K562 (cell line): ENCODE data around the gene FAM131C. TPM values are rescaled to one million over a fixed set of nuclear protein-coding genes. Genes with fewer than 3 reads are reported as not detected.

Source experiments
- BCOR ChIP-seq: fragments of 450-650 bp; IDR thresholded peaks from 2 replicates; pipeline ENCODE4 v1.6.1; 2016
- CHD7 ChIP-seq: fragments of 200-600 bp; sonication (generic); IDR thresholded peaks from one replicate; pipeline ENCODE4 v1.6.1; 2012; ENCODE audit warnings: mild to moderate bottlenecking, low read depth, low read length, inconsistent platforms
- HDAC2 ChIP-seq: fragments of 450-650 bp; IDR thresholded peaks from 2 replicates; pipeline ENCODE4 v1.6.1; 2016; ENCODE audit warnings: mild to moderate bottlenecking
- KLF6 ChIP-seq: fragments of 250-450 bp; sonication (Bioruptor Pico); IDR thresholded peaks from 2 replicates; pipeline ENCODE4 v1.4.0; 2020; ENCODE audit warnings: mild to moderate bottlenecking, moderate library complexity, borderline replicate concordance
- MEF2D ChIP-seq: conservative IDR thresholded peaks from 2 replicates; pipeline ENCODE4 v1.6.1; 2016; ENCODE audit warnings: low read depth, missing genetic modification characterization, missing compliant biosample characterization
- NFE2 ChIP-seq: IDR thresholded peaks from 2 replicates; pipeline ENCODE4 v1.6.1; 2014; ENCODE audit warnings: antibody characterized with exemption, low read depth
- NR2C2 ChIP-seq, 2 experiments: fragments of 200-800 bp in 1 of 2; sonication (Bioruptor generic) in 1 of 2; sonication (generic) in 1 of 2; formaldehyde crosslinking in 1 of 2; IDR thresholded peaks; 2 replicates each; pipeline versions ENCODE4 v1.6.1 to v1.8.0; 2016 to 2022; ENCODE audit warnings: mild to moderate bottlenecking in 1 of 2, missing compliant biosample characterization in 1 of 2, missing genetic modification characterization in 1 of 2, missing genetic modification reagents in 1 of 2
- STAG1 ChIP-seq: sonication (generic); formaldehyde crosslinking; IDR thresholded peaks from 2 replicates; pipeline ENCODE4 v1.5.0; 2020; ENCODE audit warnings: missing genetic modification reagents, borderline replicate concordance
- YY1 ChIP-seq, 3 experiments: IDR thresholded peaks; 2 replicates each; pipeline ENCODE4 v1.6.1; 2011; ENCODE audit warnings: low read length in 2 of 3, mild to moderate bottlenecking in 2 of 3, moderate library complexity in 2 of 3, borderline replicate concordance in 1 of 3, control low read depth in 1 of 3, low read depth in 1 of 3; ENCODE audit not compliant: insufficient read depth in 3 of 3, insufficient replicate concordance in 2 of 3, control insufficient read depth in 1 of 3, insufficient read length in 1 of 3; ENCODE audit errors: extremely low read depth in 1 of 3
- polyA plus RNA-seq, 8 experiments: library from polyadenylated mRNA; depleted of rRNA in 4 of 8; stranded (reverse) in 5 of 8; unstranded in 3 of 8; fragments of >200 nt; fragmentation: Nextera tagmentation in 2 of 8; fragmentation: Illumina TruSeq in 1 of 8; extraction: Ambion mirVana in 2 of 8; extraction: Trizol in 1 of 8; gene quantifications; 2 replicates each; pipeline versions ENCODE4 v1.2.1 to v1.2.3, GENCODE V29; 2011 to 2014; ENCODE audit warnings: inconsistent platforms in 1 of 8, missing spikeins in 1 of 8
- total RNA-seq, 7 experiments: library from RNA; depleted of rRNA in 6 of 7; stranded (reverse); fragments of >200 nt in 6 of 7; fragmentation: Illumina TruSeq in 2 of 7; extraction: Trizol in 2 of 7; gene quantifications; 2 replicates each; pipeline versions ENCODE4 v1.2.1 to v1.2.3, GENCODE V29; 2011 to 2021; ENCODE audit warnings: low replicate concordance in 1 of 7
- TF ChIP-seq, protein P1 (sequence below), 2 experiments: fragments of 450-650 bp in 1 of 2; sonication (generic) in 1 of 2; formaldehyde crosslinking in 1 of 2; IDR thresholded peaks in 1 of 2; conservative IDR thresholded peaks in 1 of 2; 2 replicates each; pipeline versions ENCODE4 v1.6.1 to v1.8.1; 2016 to 2023; ENCODE audit warnings: mild to moderate bottlenecking in 2 of 2, moderate library complexity in 2 of 2, inconsistent platforms in 1 of 2, missing genetic modification reagents in 1 of 2
- TF ChIP-seq, protein P2 (sequence below): fragments of 200-800 bp; sonication (Bioruptor generic); IDR thresholded peaks from 2 replicates; pipeline ENCODE4 v1.6.1; 2017; ENCODE audit warnings: missing genetic modification characterization, missing compliant biosample characterization

FAM131C gene
- total and polyA plus RNA-seq, 9 of the 15 experiments (the other 6 are each of a cell fraction or from before 2014, with no cell fraction given): 0.10 to 0.29 (median 0.16) TPM; not detected in 6

GRCh38 chr1:16013220-16013907 is 60.1 kb downstream of the FAM131C start (continued):
- no peak for TF ChIP-seq CHD7
- TF ChIP-seq KLF6 (CRISPR knock-in tag): 0 out of 2 replicates have a peak, but pooled peaks have one; percentile 31
- peak; percentile 89 for TF ChIP-seq HDAC2
- peak; percentile 96 for TF ChIP-seq BCOR
- peak in 1 of 3 experiments; percentile 9 for TF ChIP-seq YY1 (IDR thresholded peaks at IDR 0.05; ENCODE audit: borderline replicate concordance in 1 of 3, control insufficient read depth in 1 of 3, extremely low read depth in 1 of 3, insufficient read depth in 3 of 3, insufficient read length in 1 of 3, insufficient replicate concordance in 2 of 3, low read depth in 1 of 3, low read length in 2 of 3)
- TF ChIP-seq NFE2: peak; percentile 48; the same call in 1 of the 2 replicates
- TF ChIP-seq, protein P1, sequence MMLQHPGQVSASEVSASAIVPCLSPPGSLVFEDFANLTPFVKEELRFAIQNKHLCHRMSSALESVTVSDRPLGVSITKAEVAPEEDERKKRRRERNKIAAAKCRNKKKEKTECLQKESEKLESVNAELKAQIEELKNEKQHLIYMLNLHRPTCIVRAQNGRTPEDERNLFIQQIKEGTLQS (IDR thresholded peaks at IDR 0.05): peak; percentile 97
- TF ChIP-seq, protein P1 (CRISPR knock-in tag; conservative IDR thresholded peaks at IDR 0.05): peak; percentile 95
- no peak for TF ChIP-seq STAG1 (CRISPR knock-in tag)
- no peak for TF ChIP-seq NR2C2 (CRISPR knock-in tag; IDR thresholded peaks at IDR 0.05)
- TF ChIP-seq NR2C2 (tag; IDR thresholded peaks at IDR 0.05): peak; percentile 61; the same call in 1 of the 2 replicates
- TF ChIP-seq, protein P2, sequence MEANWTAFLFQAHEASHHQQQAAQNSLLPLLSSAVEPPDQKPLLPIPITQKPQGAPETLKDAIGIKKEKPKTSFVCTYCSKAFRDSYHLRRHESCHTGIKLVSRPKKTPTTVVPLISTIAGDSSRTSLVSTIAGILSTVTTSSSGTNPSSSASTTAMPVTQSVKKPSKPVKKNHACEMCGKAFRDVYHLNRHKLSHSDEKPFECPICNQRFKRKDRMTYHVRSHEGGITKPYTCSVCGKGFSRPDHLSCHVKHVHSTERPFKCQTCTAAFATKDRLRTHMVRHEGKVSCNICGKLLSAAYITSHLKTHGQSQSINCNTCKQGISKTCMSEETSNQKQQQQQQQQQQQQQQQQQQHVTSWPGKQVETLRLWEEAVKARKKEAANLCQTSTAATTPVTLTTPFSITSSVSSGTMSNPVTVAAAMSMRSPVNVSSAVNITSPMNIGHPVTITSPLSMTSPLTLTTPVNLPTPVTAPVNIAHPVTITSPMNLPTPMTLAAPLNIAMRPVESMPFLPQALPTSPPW (CRISPR knock-in tag): peak; percentile 94
- TF ChIP-seq MEF2D: peak; percentile 19
